ENCODE data around the gene RPL14. TPM values are rescaled to one million over a fixed set of nuclear protein-coding genes. Genes with fewer than 3 reads are reported as not detected.

RPL14 gene
- total RNA-seq (2014; rRNA removed; shearing (Covaris generic)): 174 and 244 TPM in 2 replicates

GRCh38 chr3:40456940-40457823 lies at the start of gene RPL14:
TSS of gene RPL14 (plus strand) at chr3:40457339. CDS start at chr3:40457472, 133 bp downstream.
- DNase-seq (ENCODE audit: low spot score): peak; percentile 97
- in situ Hi-C loops (cut with HindIII; ENCODE audit: low sequenced_read_pairs): no loop called here

DNA sequence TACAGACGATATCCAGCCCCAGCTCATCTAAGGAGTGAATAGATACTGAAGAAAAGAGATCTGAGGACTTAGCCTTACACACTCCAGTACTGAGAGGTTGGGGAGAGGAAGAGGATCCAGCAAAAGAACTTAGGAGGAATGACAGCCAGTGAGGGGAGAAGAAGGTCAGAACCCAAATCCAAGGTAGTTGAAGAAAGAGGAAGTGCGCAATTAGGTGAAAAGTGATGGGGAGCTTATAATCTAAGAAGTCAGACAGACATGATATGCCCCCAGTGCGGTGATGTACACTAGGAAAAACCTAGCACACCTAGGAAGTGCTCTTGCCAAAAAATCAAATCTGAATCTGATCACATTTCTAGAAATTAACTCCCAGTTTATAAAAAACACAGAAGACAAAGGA lies 49.5 kb upstream of the RPL14 start:
- in situ Hi-C loops (cut with HindIII; ENCODE audit: low sequenced_read_pairs): no loop called here
- no peak for DNase-seq (ENCODE audit: low spot score)

- peak; percentile 2 for DNase-seq (ENCODE audit: low spot score)
- in situ Hi-C loops (cut with HindIII; ENCODE audit: low sequenced_read_pairs): no loop called here
These were observed 42.9 kb upstream of the RPL14 start for GRCh38 chr3:40414270-40414669.

DNA sequence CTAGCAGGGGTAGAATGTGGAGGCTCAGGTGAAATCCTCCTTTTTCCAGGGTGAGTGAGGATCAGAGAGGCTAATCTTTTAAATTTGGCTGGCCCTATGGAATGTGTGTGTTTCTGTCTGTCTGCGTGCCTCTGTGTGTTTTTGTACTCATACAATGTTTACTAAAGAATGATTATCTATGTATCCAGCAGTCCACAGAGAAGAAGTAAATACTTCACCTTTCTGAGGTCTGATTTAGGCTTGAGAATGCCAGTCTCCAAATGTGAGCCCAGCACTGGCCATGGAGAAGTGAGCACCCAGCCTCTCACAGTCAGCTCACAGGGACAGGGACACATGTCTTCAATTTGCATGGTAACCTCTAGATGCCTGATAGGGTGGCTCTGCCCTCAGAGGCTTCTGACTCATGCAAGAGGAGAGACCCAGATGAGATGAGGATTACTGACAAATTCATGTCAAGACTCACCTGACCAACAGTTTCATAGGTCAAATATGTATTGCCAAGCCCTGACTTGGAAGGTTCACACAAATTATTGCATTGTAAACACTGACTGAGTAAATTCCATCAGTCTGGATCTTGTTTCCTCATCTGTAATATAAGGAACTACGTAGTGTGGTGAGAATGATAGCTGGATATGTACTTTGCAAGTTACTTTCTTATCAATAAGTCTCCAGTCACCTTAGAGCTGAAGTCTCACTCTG lies 39.1 kb upstream of the RPL14 start:
- DNase-seq (ENCODE audit: low spot score): no peak
- in situ Hi-C loops (cut with HindIII; ENCODE audit: low sequenced_read_pairs): no loop called here

DNA sequence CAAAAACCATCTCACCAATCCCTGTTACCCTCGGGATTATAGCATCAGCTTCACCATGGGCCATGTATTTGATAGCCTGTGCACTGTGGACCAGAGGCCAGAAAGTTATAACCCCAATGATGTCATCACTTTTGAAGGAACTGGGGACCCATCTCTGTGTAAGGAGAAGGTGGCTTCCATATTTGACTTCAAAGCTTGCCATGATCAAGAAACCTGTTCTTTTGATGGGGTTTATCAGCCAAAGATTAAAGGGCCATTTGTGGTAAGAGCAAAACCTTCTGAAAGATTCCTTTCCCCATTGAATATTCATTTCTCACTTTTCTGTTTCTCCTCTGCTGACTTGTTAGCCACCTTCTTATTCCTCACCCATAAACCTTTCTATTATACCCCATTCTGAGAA lies 34.3 kb upstream of the RPL14 start:
- in situ Hi-C loops (cut with HindIII; ENCODE audit: low sequenced_read_pairs): no loop called here

GRCh38 chr3:40427045-40427669 lies 30.0 kb upstream of the RPL14 start:
- DNase-seq (ENCODE audit: low spot score): no peak
- in situ Hi-C loops (cut with HindIII; ENCODE audit: low sequenced_read_pairs): no loop called here

More for the DNA sequence above, 34.3 kb upstream of the RPL14 start:
- no peak for DNase-seq (ENCODE audit: low spot score)

GRCh38 chr3:40432793-40433192 lies 24.3 kb upstream of the RPL14 start:
- in situ Hi-C loops (cut with HindIII; ENCODE audit: low sequenced_read_pairs): no loop called here

GRCh38 chr3:40437889-40438288 lies 19.2 kb upstream of the RPL14 start:
- no peak for DNase-seq (ENCODE audit: low spot score)
- in situ Hi-C loops (cut with HindIII; ENCODE audit: low sequenced_read_pairs): no loop called here

More at GRCh38 chr3:40432793-40433192, 24.3 kb upstream of the RPL14 start:
- no peak for DNase-seq (ENCODE audit: low spot score)

GRCh38 chr3:40445062-40445461 lies 12.1 kb upstream of the RPL14 start:
- in situ Hi-C loops (cut with HindIII; ENCODE audit: low sequenced_read_pairs): no loop called here
- DNase-seq (ENCODE audit: low spot score): no peak

- in situ Hi-C loops (cut with HindIII; ENCODE audit: low sequenced_read_pairs): no loop called here
These were observed 11.3 kb upstream of the RPL14 start for GRCh38 chr3:40445880-40446279.

GRCh38 chr3:40450438-40450837 lies 6.7 kb upstream of the RPL14 start:
- in situ Hi-C loops (cut with HindIII; ENCODE audit: low sequenced_read_pairs): no loop called here
- DNase-seq (ENCODE audit: low spot score): no peak

More at GRCh38 chr3:40445880-40446279, 11.3 kb upstream of the RPL14 start:
- no peak for DNase-seq (ENCODE audit: low spot score)

GRCh38 chr3:40451551-40451950 lies 5.6 kb upstream of the RPL14 start:
- in situ Hi-C loops (cut with HindIII; ENCODE audit: low sequenced_read_pairs): no loop called here
- no peak for DNase-seq (ENCODE audit: low spot score)

DNA sequence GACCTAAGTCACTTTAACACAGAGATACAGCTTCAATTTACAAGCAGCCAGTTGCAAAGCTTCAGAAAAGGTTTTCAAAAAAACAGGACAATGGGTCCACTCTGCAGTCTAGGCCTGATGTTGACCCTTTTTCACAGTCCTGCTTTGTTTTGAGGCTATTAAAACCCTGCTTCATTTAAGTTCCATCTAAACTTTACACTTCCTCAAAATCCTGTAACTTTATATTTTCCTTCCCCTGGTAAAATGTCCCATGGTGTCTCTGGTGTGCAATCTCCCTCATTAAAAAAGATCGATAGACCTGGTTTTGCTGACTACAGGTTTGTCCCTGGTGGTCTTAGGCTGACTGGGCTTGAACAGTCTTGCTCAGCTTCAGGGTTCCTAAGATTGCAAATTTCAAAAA lies 5.1 kb upstream of the RPL14 start:
- in situ Hi-C loops (cut with HindIII; ENCODE audit: low sequenced_read_pairs): no loop called here
- no peak for DNase-seq (ENCODE audit: low spot score)

GRCh38 chr3:40452562-40452875 lies 4.6 kb upstream of the RPL14 start:
- DNase-seq (ENCODE audit: low spot score): no peak
- in situ Hi-C loops (cut with HindIII; ENCODE audit: low sequenced_read_pairs): no loop called here

DNA sequence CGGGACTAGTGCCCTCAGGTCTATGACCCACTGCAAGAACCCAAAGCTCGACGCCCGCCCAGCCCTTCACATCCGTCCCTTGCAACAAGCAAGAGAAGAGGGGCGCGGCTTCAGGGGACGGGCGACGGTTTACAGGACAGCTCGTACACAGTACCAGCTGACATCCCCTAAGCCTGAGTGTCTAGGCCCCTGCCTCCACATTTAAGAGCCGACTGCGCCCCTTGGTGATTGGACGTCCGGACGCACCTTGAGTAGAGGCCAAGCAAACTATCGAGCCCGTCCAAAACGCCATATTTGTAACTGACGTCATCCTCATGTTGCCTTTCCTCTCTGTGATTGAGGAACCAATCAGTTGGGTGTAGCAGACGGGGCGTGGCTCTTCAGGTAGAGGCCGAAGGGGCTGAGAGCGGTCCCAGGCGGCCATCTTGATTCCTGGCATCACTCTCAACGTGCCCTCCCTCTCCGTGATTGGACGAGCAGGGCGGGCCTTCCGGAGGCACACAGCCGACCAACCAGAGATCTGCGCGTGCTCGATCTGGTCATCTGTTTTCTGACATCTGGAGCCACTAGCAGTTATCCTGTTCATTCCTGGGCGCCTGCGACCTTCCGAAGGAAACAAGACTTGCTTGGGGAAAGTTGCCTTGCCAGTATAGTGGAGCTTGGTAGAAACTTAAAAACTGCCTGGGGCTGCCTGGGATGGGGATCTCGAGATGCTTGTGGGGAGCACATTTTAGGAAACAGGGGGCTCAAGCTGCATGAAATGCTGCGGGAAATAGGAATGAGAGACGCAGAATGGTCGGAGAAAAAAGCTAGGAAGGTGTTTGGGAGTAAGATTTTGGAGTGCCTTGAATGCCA lies 4.0 kb upstream of the RPL14 start:
- in situ Hi-C loops (cut with HindIII; ENCODE audit: low sequenced_read_pairs): no loop called here

GRCh38 chr3:40453933-40454332 lies 3.2 kb upstream of the RPL14 start:
- in situ Hi-C loops (cut with HindIII; ENCODE audit: low sequenced_read_pairs): no loop called here
- no peak for DNase-seq (ENCODE audit: low spot score)

More for the DNA sequence above, 4.0 kb upstream of the RPL14 start:
- peak; percentile 100 for DNase-seq (ENCODE audit: low spot score)

GRCh38 chr3:40455328-40455727 lies 1.8 kb upstream of the RPL14 start:
- no peak for DNase-seq (ENCODE audit: low spot score)
- in situ Hi-C loops (cut with HindIII; ENCODE audit: low sequenced_read_pairs): no loop called here

DNA sequence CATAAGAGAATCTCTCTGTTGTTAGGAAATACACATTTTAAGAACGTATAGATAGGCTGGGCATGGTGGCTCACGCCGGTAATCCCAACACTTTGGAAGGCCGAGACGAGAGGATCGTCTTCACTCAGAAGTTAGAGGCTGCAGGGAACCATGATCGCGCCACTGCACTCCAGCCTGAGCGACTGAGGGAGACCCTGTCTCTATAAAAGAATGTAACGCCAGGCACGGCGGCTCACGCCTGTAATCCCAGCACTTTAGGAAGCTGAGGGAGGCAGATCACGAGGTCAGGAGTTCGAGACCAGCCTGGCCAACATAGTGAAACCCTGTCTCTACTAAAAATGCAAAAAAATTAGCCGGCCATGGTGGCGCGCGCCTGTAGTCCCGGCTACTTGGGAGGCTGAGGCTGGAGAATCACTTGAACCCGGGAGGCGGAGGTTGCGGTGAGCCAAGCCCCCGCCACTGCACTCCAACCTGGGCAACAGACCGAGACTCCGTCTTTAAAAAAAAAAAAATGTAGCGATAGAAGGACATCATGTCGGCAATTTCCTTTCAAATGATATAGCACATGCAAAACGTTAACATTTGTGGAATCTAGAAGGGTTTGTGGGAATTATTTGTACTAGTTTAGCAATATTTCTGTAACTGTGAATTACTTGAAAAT lies 730 bp upstream of the RPL14 start:
- in situ Hi-C loops (cut with HindIII; ENCODE audit: low sequenced_read_pairs): no loop called here
- no peak for DNase-seq (ENCODE audit: low spot score)

DNA sequence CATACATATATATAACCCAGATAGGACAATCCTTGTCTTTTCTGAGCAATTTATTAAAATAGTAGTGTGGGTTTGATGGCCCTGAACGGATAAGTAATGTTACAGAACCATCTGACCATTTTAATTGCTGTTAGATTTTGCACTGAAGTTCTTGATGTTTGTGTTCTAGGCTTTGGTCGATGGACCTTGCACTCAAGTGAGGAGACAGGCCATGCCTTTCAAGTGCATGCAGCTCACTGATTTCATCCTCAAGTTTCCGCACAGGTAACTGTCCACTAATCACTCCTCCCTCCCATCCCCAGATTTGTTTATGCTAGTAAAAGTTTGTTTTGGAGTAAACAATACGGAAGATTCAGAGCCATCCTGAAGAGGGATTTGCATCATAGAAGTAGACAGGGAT lies 1.3 kb downstream of the RPL14 start:
- in situ Hi-C loops (cut with HindIII; ENCODE audit: low sequenced_read_pairs): no loop called here
- DNase-seq (ENCODE audit: low spot score): no peak

All from G401 (cell line).